Right lung (tissue), 5 donors: ENCODE measurements around the gene HSD17B2. TPM values are rescaled to one million over a fixed set of nuclear protein-coding genes. Genes with fewer than 3 reads are reported as not detected.

Source experiments
- DNase-seq, 2 donors: peaks; one replicate each; pipeline ENCODE4 v3.0.0-alpha.2; 2013
- polyA plus RNA-seq, 5 donors: library from polyadenylated mRNA; unstranded; fragments of 120-200 nt; gene quantifications; one replicate each; pipeline versions ENCODE4 v1.2.1 to v1.2.3, GENCODE V29; 2013; ENCODE audit warnings: inconsistent platforms in 1 of 5, low replicate concordance in 1 of 5; ENCODE audit not compliant: insufficient read length in 5 of 5, insufficient read depth in 1 of 5

Gene HSD17B2
- polyA plus RNA-seq, 5 donors = 0.15 to 1.1 (median 0.42) TPM

- DNase-seq = no peak
Observed at GRCh38 chr16:82047787-82048186, 12.7 kb downstream of the HSD17B2 start.

- DNase-seq = no peak
Observed at GRCh38 chr16:82049484-82049883, 14.4 kb downstream of the HSD17B2 start.

GRCh38 chr16:82050506-82050905 lies 15.5 kb downstream of the HSD17B2 start:
- no peak for DNase-seq

- DNase-seq = no peak
Observed at GRCh38 chr16:82050909-82051357, 15.9 kb downstream of the HSD17B2 start.

GRCh38 chr16:82051656-82052055 lies 16.6 kb downstream of the HSD17B2 start:
- DNase-seq = no peak

- DNase-seq = no peak
Observed at GRCh38 chr16:82055117-82055516, 20.1 kb downstream of the HSD17B2 start.

- DNase-seq = no peak
Observed at GRCh38 chr16:82055728-82056549, 20.9 kb downstream of the HSD17B2 start.

- no peak for DNase-seq
Observed at GRCh38 chr16:82056550-82056896, 21.5 kb downstream of the HSD17B2 start.

GRCh38 chr16:82059161-82059982 lies 24.3 kb downstream of the HSD17B2 start:
- no peak for DNase-seq

GRCh38 chr16:82059983-82060421 lies 24.9 kb downstream of the HSD17B2 start:
- DNase-seq = no peak

GRCh38 chr16:82061861-82062525 lies 26.9 kb downstream of the HSD17B2 start:
- DNase-seq = no peak

- DNase-seq = peak; percentile 69 to 81
Observed at GRCh38 chr16:82062645-82063058, 27.6 kb downstream of the HSD17B2 start.

GRCh38 chr16:82063456-82064082 lies 28.5 kb downstream of the HSD17B2 start:
- DNase-seq = no peak

GRCh38 chr16:82067042-82067803 lies 32.2 kb downstream of the HSD17B2 start:
- no peak for DNase-seq

GRCh38 chr16:82067804-82068325 lies 32.8 kb downstream of the HSD17B2 start:
- DNase-seq = no peak

- DNase-seq = no peak
Observed at GRCh38 chr16:82070656-82071369, 35.8 kb downstream of the HSD17B2 start.

GRCh38 chr16:82071421-82071820 lies 36.4 kb downstream of the HSD17B2 start:
- no peak for DNase-seq

- no peak for DNase-seq
Observed at GRCh38 chr16:82072313-82072712, 37.3 kb downstream of the HSD17B2 start.

- DNase-seq = no peak
Observed at GRCh38 chr16:82074019-82074558, 39.0 kb downstream of the HSD17B2 start.

GRCh38 chr16:82078125-82078524 lies 43.1 kb downstream of the HSD17B2 start:
- DNase-seq = no peak
